ENCODE data around the gene RIN1.
A peak's percentile ranks its signal among the peaks of the same experiment; 100 is the strongest.

The RIN1 gene

GRCh38 chr11:66337103-66337899 lies 1.1 kb upstream of the RIN1 start:
- Histone ChIP-seq H3K27me3 (ENCODE audit: insufficient read depth, low read length, poor library complexity) (no peaks in the 10 kb centered on the region), H3K27ac (ENCODE audit: low read depth, low read length) (no peak overlapping the region), H2BK15ac (replicated peaks; ENCODE audit: low read depth) (no peak overlapping the region), H3K18ac (ENCODE audit: low read length) (no peak overlapping the region), H3K36me3 (ENCODE audit: control insufficient read depth, insufficient read depth, low read length) (peaks cover 9% of the 10 kb centered on the region), H3K79me2 (ENCODE audit: control insufficient read depth, insufficient read depth, low read length) (no peaks in the 10 kb centered on the region), H3K23ac (ENCODE audit: low read length) (no peak overlapping the region), H2BK120ac (ENCODE audit: low read depth, low read length) (no peak overlapping the region), H2AK5ac (ENCODE audit: low read length) (no peak overlapping the region), H3K4me1 (ENCODE audit: control insufficient read depth, low read depth, low read length) (peaks cover 2% of the 10 kb centered on the region), H3K4me3 (ENCODE audit: low read length) (no peak overlapping the region), H3K9ac (ENCODE audit: low read length) (no peak overlapping the region), H4K5ac (ENCODE audit: low read length) (no peak overlapping the region), H3K4me2 (ENCODE audit: low read length) (no peak overlapping the region), H4K8ac (ENCODE audit: low read depth, low read length) (no peak overlapping the region), H3K79me1 (ENCODE audit: low read length) (no peaks in the 10 kb centered on the region), H3K4ac (ENCODE audit: low read depth, low read length) (no peak overlapping the region), H2BK5ac (ENCODE audit: low read length) (no peak overlapping the region), H3K56ac (ENCODE audit: low read length) (no peak overlapping the region)
- DNase-seq = no peak
- WGBS (ENCODE audit: extremely low coverage, insufficient coverage, low lambda C conversion rate) = no CpG with 5 or more reads among the region's 18 CpGs

- Histone ChIP-seq H4K5ac (ENCODE audit: low read length) (no peak overlapping the region), H3K4me1 (ENCODE audit: control insufficient read depth, low read depth, low read length) (peaks cover 2% of the 10 kb centered on the region), H3K27ac (ENCODE audit: low read depth, low read length) (no peak overlapping the region), H3K79me1 (ENCODE audit: low read length) (no peaks in the 10 kb centered on the region), H3K27me3 (ENCODE audit: insufficient read depth, low read length, poor library complexity) (no peaks in the 10 kb centered on the region), H3K79me2 (ENCODE audit: control insufficient read depth, insufficient read depth, low read length) (no peaks in the 10 kb centered on the region), H3K4me2 (ENCODE audit: low read length) (peak overlapping the region; percentile 69), H3K36me3 (ENCODE audit: control insufficient read depth, insufficient read depth, low read length) (peaks cover 3% of the 10 kb centered on the region), H3K56ac (ENCODE audit: low read length) (peak overlapping the region; percentile 77), H3K23ac (ENCODE audit: low read length) (no peak overlapping the region), H3K4ac (ENCODE audit: low read depth, low read length) (no peak overlapping the region), H2AK5ac (ENCODE audit: low read length) (no peak overlapping the region), H3K18ac (ENCODE audit: low read length) (no peak overlapping the region), H3K9ac (ENCODE audit: low read length) (peak overlapping the region; percentile 75), H2BK120ac (ENCODE audit: low read depth, low read length) (no peak overlapping the region), H3K4me3 (ENCODE audit: low read length) (peak overlapping the region; percentile 19), H2BK5ac (ENCODE audit: low read length) (no peak overlapping the region), H2BK15ac (replicated peaks; ENCODE audit: low read depth) (no peak overlapping the region), H4K8ac (ENCODE audit: low read depth, low read length) (no peak overlapping the region)
- DNase-seq = peak; percentile 74
- no CpG with 5 or more reads among the region's 35 CpGs for WGBS (ENCODE audit: extremely low coverage, insufficient coverage, low lambda C conversion rate)
Measured at GRCh38 chr11:66335531-66336233, 552 bp downstream of the RIN1 start.

GRCh38 chr11:66334605-66335442 lies 1.4 kb downstream of the RIN1 start:
- Histone ChIP-seq H3K36me3 (ENCODE audit: control insufficient read depth, insufficient read depth, low read length) (no peaks in the 10 kb centered on the region), H3K79me1 (ENCODE audit: low read length) (no peaks in the 10 kb centered on the region), H2BK120ac (ENCODE audit: low read depth, low read length) (no peak overlapping the region), H3K56ac (ENCODE audit: low read length) (peak overlapping the region; percentile 77), H4K5ac (ENCODE audit: low read length) (no peak overlapping the region), H3K4me1 (ENCODE audit: control insufficient read depth, low read depth, low read length) (peaks cover 2% of the 10 kb centered on the region), H2BK15ac (replicated peaks; ENCODE audit: low read depth) (no peak overlapping the region), H3K4me2 (ENCODE audit: low read length) (no peak overlapping the region), H2AK5ac (ENCODE audit: low read length) (no peak overlapping the region), H3K27me3 (ENCODE audit: insufficient read depth, low read length, poor library complexity) (no peaks in the 10 kb centered on the region), H4K8ac (ENCODE audit: low read depth, low read length) (no peak overlapping the region), H3K18ac (ENCODE audit: low read length) (no peak overlapping the region), H3K79me2 (ENCODE audit: control insufficient read depth, insufficient read depth, low read length) (no peaks in the 10 kb centered on the region), H2BK5ac (ENCODE audit: low read length) (no peak overlapping the region), H3K4ac (ENCODE audit: low read depth, low read length) (no peak overlapping the region), H3K4me3 (ENCODE audit: low read length) (no peak overlapping the region), H3K27ac (ENCODE audit: low read depth, low read length) (no peak overlapping the region), H3K23ac (ENCODE audit: low read length) (no peak overlapping the region), H3K9ac (ENCODE audit: low read length) (no peak overlapping the region)
- no CpG with 5 or more reads among the region's 42 CpGs for WGBS (ENCODE audit: extremely low coverage, insufficient coverage, low lambda C conversion rate)
- no peak for DNase-seq

- no peak overlapping the region for H2BK120ac ChIP-seq (ENCODE audit: low read depth, low read length)
- H3K4ac ChIP-seq (ENCODE audit: low read depth, low read length) = no peak overlapping the region
- no peak overlapping the region for H3K4me2 ChIP-seq (ENCODE audit: low read length)
- no peak overlapping the region for H3K4me3 ChIP-seq (ENCODE audit: low read length)
- H4K5ac ChIP-seq (ENCODE audit: low read length) = no peak overlapping the region
- H3K4me1 ChIP-seq (ENCODE audit: control insufficient read depth, low read depth, low read length) = peaks cover 2% of the 10 kb centered on the region
- H3K27me3 ChIP-seq (ENCODE audit: insufficient read depth, low read length, poor library complexity) = no peaks in the 10 kb centered on the region
- H3K36me3 ChIP-seq (ENCODE audit: control insufficient read depth, insufficient read depth, low read length) = no peaks in the 10 kb centered on the region
- H3K9ac ChIP-seq (ENCODE audit: low read length) = no peak overlapping the region
- H3K23ac ChIP-seq (ENCODE audit: low read length) = no peak overlapping the region
- no peak for DNase-seq
- H3K79me2 ChIP-seq (ENCODE audit: control insufficient read depth, insufficient read depth, low read length) = no peaks in the 10 kb centered on the region
- no peak overlapping the region for H2BK15ac ChIP-seq (replicated peaks; ENCODE audit: low read depth)
- no peaks in the 10 kb centered on the region for H3K79me1 ChIP-seq (ENCODE audit: low read length)
- H3K27ac ChIP-seq (ENCODE audit: low read depth, low read length) = no peak overlapping the region
- no peak overlapping the region for H2AK5ac ChIP-seq (ENCODE audit: low read length)
- no peak overlapping the region for H3K18ac ChIP-seq (ENCODE audit: low read length)
- WGBS (ENCODE audit: extremely low coverage, insufficient coverage, low lambda C conversion rate) = no CpG with 5 or more reads among the region's 29 CpGs
- H2BK5ac ChIP-seq (ENCODE audit: low read length) = no peak overlapping the region
- no peak overlapping the region for H3K56ac ChIP-seq (ENCODE audit: low read length)
- no peak overlapping the region for H4K8ac ChIP-seq (ENCODE audit: low read depth, low read length)
Measured at GRCh38 chr11:66333896-66334604, 2.2 kb downstream of the RIN1 start.

GRCh38 chr11:66333220-66333877 lies 2.9 kb downstream of the RIN1 start:
- H4K8ac ChIP-seq (ENCODE audit: low read depth, low read length) = no peak overlapping the region
- no peaks in the 10 kb centered on the region for H3K79me2 ChIP-seq (ENCODE audit: control insufficient read depth, insufficient read depth, low read length)
- H3K18ac ChIP-seq (ENCODE audit: low read length) = no peak overlapping the region
- H3K36me3 ChIP-seq (ENCODE audit: control insufficient read depth, insufficient read depth, low read length) = no peaks in the 10 kb centered on the region
- no peak overlapping the region for H4K5ac ChIP-seq (ENCODE audit: low read length)
- no peaks in the 10 kb centered on the region for H3K79me1 ChIP-seq (ENCODE audit: low read length)
- no peak overlapping the region for H2BK120ac ChIP-seq (ENCODE audit: low read depth, low read length)
- H2BK15ac ChIP-seq (replicated peaks; ENCODE audit: low read depth) = no peak overlapping the region
- H2AK5ac ChIP-seq (ENCODE audit: low read length) = no peak overlapping the region
- no CpG with 5 or more reads among the region's 19 CpGs for WGBS (ENCODE audit: extremely low coverage, insufficient coverage, low lambda C conversion rate)
- H3K4me3 ChIP-seq (ENCODE audit: low read length) = no peak overlapping the region
- no peak overlapping the region for H3K23ac ChIP-seq (ENCODE audit: low read length)
- no peak overlapping the region for H3K56ac ChIP-seq (ENCODE audit: low read length)
- DNase-seq = no peak
- no peak overlapping the region for H3K9ac ChIP-seq (ENCODE audit: low read length)
- H3K4me2 ChIP-seq (ENCODE audit: low read length) = no peak overlapping the region
- peaks cover 6% of the 10 kb centered on the region for H3K4me1 ChIP-seq (ENCODE audit: control insufficient read depth, low read depth, low read length)
- H3K27ac ChIP-seq (ENCODE audit: low read depth, low read length) = no peak overlapping the region
- no peak overlapping the region for H3K4ac ChIP-seq (ENCODE audit: low read depth, low read length)
- H3K27me3 ChIP-seq (ENCODE audit: insufficient read depth, low read length, poor library complexity) = no peaks in the 10 kb centered on the region
- H2BK5ac ChIP-seq (ENCODE audit: low read length) = no peak overlapping the region
